Stimulated activated CD4-positive, alpha-beta T cell treated with anti-CD3 and anti-CD28 coated beads, Interleukin-15, amount 100 ng/mL, for 1 hour (primary cell): ENCODE results near the gene PTPRM.

Source experiments
- DNase-seq, 2 donors: peaks; one replicate each; pipeline ENCODE4 v3.0.0-alpha.2; 2020; ENCODE audit warnings: low read depth in 1 of 2, low spot score in 1 of 2

PTPRM gene

DNA sequence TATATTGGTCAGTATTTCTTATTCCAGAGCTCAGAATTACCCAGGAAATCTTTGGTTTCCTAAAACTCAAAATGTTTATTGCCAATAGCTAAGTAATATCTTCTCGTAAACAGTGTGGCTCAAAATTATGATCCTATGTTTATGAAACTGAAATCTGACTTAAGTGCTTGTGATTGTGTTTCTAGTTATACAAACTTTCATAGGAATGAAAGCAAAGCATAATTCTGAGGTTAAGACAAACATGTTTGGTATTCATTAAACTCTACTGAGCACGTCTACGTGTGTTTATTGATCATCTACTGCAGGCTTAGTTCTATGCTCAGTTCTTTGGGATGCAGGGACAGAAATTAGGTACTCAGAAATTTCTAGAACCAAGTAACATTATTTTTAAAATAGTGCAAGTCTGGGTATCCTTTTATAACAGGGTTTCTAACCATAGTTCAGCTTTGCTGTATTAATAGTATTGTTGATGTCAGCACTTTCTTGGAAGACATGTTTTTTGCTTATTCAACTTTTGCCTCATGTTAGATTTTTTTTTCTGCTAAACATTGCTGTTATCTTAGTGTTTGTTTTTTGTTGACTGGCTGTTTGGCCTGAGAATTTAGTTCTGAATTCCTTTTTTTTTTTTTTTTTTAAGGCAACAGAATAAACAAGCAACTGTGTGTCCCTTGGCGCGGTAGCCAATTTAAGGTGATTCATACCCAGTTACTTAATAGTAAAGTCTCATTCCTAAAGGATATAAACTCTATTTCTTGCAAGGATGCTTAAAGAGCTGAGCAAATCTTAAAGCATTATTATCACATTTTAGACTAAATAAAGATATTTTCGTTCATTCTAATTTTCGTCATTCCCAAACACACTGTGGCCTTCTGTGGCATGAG is 31.3 kb downstream of the PTPRM start:
- DNase-seq = no peak

DNA sequence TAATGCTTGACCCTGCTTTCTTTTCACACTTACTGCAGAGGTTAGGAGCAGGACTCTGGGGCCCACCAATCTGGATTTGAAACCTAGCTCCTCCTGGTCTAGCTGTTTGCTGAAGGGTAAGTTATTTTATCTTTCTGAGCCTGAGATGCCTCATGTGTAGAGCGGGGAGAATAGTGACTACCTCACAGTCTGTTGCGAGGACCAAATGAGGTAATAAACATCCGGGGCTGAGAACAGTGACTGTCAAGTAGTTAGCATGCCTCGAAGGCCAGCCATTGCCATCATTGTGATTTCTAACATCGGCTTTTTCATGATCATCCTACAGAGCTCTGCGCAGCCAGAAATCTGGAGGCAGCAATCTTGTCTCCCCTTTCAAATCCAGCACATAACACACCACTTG is 32.9 kb downstream of the PTPRM start:
- no peak for DNase-seq

DNA sequence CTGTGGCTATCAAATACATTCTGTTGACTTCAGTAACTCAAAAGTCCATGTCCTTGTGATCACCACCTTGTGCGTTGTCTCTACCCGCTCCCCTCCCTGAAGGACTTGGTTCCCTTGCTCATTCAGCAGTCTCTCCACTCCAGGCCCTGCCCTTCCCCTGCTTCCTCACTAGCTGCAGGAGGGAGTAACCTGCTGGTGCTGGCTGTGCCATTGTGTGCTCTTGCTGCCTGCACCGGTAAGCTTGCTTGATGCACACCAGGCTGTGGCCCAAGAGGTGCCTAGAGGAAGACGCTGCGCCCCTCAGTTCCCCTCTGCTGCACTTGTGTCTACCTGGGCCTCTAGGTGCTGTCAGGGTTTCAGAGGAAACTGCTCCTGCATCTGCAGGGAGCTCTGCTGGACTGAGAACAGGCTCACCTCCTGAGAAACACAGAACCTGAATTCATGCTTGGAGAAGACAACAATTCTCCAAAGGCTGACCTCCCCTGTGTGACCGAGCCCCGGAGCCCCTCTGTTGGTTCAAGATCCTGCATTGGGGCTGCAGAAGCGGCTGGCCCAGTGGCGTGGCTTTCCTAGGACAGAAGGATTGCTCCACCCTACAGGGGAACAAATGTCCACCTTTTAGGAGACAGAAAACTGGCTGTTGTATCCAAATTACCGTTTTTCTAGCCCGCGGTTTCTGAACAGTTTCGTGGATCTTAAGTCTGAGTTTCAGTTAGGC is 33.6 kb downstream of the PTPRM start:
- DNase-seq = no peak

DNA sequence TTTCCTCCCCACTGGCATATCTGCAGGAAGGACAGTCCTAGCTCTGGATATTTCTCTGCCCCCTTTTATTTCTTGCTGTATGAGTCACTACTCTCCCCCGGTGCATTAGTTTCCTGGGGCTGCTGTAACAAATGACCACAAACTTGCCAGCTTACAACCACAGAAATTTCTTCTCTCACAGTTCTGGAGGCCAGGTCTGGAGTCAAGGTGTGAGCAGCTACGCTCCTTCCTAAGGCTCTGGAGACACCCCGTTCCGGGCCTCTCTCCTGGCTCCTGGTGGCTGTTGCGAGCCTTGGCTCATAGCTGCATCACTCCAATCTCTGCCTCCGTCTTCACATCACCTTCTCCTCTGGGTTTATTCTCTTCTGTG is 34.1 kb downstream of the PTPRM start:
- no peak for DNase-seq

DNA sequence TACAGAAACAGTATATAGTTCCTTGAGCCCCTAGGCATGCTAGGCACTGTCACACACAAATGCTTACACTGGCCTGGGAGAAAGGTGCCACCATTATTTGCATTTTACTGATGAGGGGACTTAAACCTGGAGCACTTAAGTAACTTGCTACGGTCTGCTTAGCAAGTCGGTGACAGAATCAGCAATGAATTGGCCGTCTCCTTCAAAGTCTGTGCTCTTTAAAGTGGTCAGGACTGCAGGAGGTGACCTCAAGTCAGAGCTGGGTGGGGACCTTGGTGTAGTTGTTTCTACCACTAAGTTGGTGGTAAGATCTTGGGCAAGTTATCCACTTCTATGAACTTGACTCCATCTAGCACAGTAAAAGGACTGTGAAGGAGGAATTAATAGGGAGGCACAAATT is 34.8 kb downstream of the PTPRM start:
- DNase-seq = no peak

DNA sequence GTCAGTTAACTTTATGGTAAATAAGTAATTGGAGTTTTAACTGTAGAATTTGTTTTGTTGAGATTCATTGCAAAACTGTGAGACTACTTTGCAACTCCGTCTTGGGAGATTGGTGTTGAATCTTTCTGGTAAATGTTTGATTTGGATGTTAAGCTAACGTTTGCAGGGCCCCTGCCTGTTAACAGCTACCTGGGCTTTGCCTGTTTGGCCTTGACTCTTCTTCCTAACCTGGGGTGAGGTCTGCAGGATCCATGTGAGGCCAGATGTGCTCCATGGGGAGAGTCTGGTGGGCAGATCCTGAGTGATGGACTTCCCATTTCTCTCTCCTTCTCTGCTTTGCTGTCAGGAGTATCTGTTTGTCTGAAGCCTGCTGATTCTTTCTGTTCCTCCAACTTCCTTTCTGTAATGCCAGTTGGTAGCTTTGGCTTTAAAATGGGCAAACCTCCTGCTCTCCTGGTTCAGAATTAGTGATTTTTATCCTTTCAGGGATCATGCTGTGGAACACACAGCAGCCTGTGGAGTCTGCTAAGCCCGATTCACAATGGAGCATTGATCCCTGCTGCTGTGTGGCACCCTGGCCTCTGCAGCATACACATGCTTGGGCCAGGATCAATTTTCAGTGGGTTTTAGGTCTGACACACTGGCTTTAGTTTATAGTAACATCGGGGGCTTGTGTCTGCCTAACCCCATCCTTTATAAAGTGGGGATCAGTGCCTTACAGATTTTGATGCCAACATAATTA is 36.3 kb downstream of the PTPRM start:
- DNase-seq = no peak

DNA sequence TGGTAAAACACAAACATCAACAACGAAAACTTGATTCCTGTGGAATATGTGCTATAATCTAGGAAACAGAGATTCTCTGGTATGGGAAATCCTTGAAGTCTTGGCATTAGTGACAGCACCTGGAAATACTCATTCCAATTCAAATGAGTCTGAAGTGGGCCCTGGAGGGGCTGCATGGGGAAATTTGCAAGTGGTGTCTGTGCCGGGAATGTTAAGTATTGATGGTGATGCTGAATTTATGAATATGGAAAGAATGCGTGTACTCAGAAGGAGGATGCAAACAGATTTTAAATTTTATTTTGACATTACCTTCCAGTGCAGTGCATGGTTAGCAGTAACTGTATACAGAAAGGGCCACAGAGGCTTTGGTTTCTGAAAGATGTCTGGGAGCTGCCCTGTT is 37.2 kb downstream of the PTPRM start:
- DNase-seq = no peak

DNA sequence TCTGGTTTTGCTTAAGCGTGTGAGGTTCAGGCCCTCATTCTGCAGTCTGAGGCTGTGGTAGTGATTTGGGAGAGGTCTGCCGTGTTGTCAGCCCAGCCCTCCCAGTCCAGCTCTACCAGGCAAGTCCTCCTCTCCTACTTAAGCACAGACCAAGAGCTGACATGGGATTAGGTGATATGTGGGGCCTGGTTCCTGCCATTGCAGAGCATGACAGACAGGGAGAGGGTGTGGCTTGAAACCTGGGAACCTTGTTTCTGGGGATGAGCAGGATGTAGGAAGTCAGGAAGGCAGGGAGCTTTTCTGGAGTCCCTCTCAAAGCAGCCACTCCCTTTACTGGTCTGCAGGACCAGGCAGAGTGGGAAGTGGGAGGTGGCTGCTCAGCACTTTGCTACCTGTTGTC is 38.6 kb downstream of the PTPRM start:
- DNase-seq = no peak

DNA sequence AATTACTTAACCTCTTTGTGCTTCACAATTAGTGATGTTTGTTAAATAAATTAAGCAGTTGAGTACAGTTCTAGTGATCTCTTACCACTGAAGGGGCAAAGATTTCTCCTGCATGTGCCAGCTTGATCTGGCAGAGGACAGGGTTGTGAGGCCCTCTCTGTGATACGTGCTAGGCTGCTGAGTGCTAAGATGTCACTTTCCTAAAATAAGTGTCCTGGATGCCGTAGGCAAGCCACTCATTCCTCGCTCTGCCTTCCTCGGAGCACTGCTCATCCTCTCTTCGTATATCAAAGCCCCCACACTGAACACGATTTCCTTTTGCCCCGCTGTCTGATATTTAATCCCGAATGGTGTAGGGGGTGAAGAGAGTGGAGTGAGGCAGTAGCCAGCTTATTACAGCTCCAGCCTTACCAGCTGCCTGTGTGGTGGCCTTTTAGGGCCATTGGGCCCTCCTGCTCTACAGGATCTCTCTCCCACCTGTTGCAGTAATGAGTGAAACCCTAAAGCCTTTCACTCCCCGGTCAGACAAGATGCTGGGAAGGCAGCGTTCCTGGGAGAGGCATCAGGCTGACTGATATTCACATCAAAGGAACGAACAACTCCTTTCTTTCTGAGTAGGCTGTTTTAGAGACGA is 40.5 kb downstream of the PTPRM start:
- DNase-seq = no peak

DNA sequence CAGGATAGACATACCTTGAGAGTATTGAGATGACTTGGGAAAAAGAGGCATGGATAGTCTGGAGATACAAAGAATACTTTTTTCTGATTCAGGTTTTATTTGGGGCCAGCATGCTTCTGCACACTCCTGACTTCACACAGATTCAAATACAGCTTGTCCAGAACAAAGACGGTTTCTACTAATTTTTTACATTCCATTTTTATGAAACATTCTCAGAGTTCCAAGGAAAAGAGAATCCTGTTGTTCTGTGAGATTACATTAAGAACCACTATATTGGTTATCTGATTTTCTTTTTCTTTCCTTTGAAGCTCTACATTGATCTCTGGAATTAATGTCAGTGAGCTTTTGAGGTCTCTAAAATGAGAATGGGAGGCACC is 41.0 kb downstream of the PTPRM start:
- DNase-seq = no peak

DNA sequence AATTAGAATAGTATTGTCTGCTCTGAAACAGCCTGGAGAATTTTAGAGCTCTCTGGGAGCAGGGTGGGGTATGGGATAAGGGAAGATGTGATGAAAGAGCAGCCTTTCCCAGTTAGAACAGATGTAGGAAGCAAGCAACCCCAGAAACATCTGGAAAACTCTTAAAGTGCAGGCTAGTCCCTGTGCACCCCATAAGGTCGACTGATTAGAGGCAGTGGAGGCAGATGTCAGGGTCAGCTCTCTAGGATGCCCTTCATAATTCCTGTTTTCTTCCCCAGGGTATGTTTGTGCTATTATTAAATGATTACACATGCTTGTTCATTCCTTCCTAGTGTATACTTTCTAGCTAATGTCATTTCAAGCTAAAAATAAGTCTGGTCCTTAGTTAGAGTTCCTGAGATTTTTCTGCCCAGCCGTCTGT is 41.7 kb downstream of the PTPRM start:
- DNase-seq = no peak

DNA sequence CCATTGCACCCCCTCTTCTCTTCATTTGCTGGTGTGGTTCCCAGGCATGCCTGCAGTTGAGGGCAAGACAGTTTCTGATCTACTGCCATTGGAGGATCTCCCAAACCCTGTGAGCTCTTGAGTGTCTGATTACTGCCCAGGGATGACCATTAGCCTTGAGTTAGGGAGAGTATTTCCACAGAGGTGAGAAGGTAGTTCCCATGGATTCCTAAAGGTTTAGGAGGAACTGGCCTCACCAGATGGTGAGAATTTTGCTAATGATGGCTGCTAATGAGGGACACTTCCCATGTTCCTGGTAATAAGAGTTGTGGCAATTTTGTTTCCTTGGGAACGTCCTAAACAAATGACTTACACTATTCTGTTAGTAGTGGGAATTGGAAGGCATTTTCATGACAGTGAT is 42.5 kb downstream of the PTPRM start:
- DNase-seq = no peak

DNA sequence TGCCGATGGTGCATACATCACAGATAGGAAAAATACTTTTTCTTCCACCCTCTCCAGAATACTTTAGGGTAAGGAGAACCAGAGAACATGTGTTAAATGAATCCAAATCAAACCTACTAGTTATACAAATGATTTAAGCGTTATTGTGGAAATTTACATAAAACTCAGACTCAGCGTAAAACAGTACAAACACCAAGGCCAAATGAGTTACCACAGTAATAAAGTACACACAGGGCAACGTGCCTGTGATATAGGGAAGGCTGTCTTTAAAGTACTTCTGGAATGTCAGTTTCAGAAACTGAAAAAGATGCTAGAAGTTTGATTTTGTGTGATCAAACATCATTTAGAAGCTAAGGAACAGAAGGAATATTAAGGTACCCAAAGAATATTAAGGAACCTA is 46.9 kb downstream of the PTPRM start:
- no peak for DNase-seq

DNA sequence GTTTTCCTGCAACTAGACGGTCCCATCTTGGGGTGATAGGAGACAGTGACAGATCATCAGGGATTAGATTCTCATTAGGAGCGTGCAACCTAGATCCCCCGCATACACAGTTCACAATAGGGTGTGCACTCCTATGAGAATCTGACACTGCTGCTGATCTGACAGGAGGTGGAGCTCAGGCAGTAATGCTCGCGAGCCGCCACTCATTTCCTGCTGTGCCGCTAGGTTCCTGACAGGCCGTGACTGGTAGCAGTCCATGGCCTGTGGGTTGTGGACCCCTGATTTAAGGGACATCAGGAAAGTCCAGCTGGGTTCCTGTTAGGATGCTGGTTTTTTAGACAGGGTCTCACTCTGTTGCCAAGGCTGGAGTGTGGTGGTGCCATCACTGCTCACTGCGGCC is 48.7 kb downstream of the PTPRM start:
- DNase-seq = no peak

DNA sequence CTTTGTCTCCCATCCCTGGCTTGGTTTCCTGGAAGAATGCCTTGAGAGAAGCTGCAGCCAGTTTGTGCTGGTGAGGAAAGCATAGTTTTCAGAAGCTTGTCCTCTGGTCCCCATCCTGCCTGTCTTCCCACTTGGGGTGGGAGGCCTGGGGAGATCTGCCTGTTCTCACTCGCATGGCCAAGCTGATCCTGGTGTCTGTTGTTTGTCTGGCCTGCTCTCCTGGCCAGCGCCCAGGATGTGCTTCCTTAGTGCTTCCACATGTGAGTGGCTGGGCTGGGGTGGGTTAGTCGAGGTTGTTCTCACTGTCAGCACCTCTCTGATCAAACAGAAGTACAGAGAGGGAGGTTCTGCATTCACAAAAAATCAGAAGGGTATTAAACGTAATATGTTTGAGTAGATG is 49.5 kb downstream of the PTPRM start:
- DNase-seq = no peak

DNA sequence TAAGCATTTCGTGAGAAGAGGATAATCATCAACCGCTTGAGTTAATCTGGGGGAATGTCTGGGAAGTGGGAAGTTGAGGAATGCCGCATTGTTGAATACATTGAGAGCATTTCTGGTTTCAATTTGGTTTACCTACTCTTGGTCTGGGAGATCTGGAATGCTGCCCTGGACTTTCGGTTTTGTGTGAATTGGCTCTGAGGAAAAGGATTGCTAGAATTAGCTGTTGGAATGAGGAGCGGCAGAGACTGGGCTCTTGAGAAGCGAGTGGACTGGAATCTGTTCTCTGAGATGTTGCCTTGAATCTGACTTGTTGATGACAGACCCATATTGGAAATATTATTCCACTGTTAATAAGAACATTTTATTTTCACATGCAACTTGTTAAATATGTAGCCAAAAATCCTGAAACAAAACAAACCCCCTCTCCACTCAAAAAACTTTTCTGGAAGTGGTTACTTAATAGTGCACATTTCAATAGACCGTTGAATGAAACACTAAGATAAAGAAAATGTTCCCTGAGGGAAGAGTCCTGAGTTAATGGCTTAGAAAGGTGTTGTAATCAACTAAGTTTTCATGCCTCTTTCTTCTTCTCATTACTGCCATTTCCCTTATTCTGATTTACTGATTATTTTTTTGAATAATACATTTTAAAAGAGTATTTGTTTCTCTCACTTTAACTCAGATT is 50.8 kb downstream of the PTPRM start:
- no peak for DNase-seq

DNA sequence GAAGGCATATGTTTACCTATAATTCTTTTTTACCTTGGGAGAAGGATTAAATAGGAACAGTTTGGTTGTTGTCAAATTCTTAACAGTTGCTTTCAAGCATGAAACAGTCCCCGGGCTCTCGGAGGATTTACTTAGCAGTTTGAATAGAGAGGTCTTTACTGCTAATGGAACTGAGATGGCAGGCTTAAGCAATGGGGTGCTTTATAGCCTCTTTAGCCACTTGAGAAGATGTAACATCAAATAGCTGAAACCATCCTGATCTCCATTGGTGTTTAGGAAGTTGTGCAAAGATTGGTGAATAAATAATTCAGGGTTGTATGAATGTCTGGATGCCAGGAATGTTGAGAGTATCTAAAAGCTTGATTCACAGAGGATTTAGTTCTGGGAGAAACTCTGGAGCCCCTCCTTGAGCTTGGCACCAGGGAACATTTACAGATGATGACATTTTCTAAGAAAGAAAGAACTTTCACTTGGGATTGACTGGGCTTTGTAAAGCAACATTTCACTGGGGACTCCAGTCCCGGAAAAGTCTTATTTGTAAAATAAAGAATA is 51.9 kb downstream of the PTPRM start:
- DNase-seq = no peak

DNA sequence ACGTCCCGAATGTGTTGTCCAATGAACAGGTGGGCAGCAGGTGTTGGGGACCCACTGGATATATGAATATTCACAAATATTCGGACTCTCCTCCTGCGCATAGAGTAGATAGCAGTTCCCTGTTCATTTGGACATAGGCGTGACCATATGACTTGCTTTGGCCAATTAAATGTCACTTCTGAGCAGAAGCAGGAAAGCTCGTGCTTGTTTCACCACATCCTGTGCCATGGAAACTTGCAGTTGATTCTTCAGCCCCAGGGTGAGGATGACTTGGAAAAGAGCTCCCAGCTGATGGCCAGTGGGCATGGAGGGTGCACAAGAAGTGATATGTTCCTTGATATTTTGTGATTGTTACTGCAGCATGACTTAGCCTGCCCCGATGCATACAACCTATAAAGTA is 52.6 kb downstream of the PTPRM start:
- no peak for DNase-seq

DNA sequence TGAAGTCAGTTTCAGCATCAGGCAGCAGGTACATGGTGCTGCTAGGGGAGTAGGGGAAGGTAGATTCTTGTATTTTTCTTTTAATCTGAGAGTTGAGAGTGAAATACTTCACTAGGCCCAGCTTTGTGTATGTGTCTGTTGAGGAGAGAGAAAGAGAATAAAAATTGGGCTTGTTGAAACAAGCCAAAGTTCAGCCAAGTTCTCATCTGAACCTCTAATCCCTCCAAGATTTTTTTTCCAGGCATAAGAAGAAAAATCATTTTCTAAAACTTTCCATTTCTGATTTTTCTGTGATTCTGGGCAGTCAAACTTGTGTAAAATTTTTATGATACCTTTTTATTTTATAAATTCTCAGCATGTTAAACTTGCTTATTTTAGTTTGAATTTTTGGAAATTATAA is 55.6 kb downstream of the PTPRM start:
- no peak for DNase-seq

DNA sequence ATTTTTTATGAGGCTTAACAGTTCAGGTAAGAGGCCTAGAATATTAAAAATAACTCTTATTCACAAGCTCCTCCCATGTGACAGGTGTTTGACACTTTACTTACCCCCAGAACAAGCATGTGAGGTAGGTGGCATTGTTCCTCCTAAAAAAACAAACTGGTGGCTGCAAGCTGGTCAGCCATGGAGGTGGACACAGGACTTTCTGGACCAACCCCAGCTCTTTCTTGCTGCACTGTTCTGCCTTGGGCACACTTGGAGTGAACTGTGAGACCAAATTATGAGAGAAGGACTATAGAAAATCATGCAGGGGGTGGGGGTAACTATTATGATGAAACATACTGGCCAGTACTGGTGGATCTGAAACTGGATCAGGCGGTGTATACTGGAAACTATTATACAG is 56.6 kb downstream of the PTPRM start:
- DNase-seq = no peak

DNA sequence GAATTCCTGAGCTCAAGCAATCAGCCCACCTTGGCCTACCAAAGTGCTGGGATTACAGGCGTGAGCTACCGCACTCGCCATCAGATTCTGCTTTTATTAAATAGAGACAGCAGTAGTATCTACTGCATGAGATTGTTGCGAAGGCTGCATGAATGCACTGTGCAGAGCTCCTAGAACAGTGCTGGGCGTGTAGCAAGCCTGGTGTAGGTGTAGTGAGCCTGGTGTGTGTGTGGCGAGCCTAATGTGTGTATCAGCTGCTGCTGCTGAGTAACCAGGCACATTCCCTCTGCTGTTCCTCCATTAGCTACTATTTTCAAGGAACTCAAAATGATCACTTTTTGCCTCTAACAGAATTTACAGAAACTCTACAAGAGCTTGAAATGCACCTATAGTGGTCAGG is 57.6 kb downstream of the PTPRM start:
- DNase-seq = no peak
